ENCODE results near the gene EMC8. TPM values are rescaled to one million over a fixed set of nuclear protein-coding genes. Genes with fewer than 3 reads are reported as not detected.

EMC8 gene
- total and polyA plus RNA-seq, 2 of the 8 experiments (the other 6 are each of a cell fraction or from before 2014, with no cell fraction given) = 52.2 to 69.7 TPM

- Histone ChIP-seq H3K9me3 (ENCODE audit: insufficient read depth in 2 of 2, low read depth in 1 of 2, low read length in 1 of 2) (no peaks in the 10 kb centered on the region), H3K23me2 (ENCODE audit: low read depth, low read length) (peaks cover 3% of the 10 kb centered on the region; the same call in 1 of the 2 replicates), H3K79me2 (ENCODE audit: control insufficient read depth in 1 of 2, insufficient read depth in 2 of 2, low read length in 2 of 2) (no peaks in the 10 kb centered on the region), H3K23ac (ENCODE audit: insufficient read length) (no peak overlapping the region), H4K20me1 (replicated peaks in 1 of 2; ENCODE audit: control insufficient read depth in 1 of 2, insufficient read depth in 2 of 2, low read length in 2 of 2) (peaks cover 0 to 2% of the 10 kb centered on the region in 2 experiments), H2BK12ac (ENCODE audit: low read depth, low read length) (0 out of 2 replicates have a peak overlapping the region, but pooled peaks have one; percentile 45), H3K18ac (ENCODE audit: extremely low read depth, low read length) (no peak overlapping the region; the same call in 1 of the 2 replicates), H4K5ac (ENCODE audit: insufficient read length, low read depth, low read length) (no peak overlapping the region), H3K9ac (replicated peaks in 1 of 4; ENCODE audit: extremely low read depth in 1 of 4, low read depth in 3 of 4, low read length in 3 of 4) (no peak overlapping the region), H2BK120ac (replicated peaks; ENCODE audit: low read depth, low read length) (no peak overlapping the region), H2AFZ (ENCODE audit: low read length) (no peak overlapping the region), H3K4me3 (ENCODE audit: extremely low read depth in 1 of 4, insufficient read depth in 2 of 4, low read depth in 3 of 4, low read length in 4 of 4) (no peak overlapping the region), H3K56ac (replicated peaks; ENCODE audit: insufficient read length, low read depth, low read length) (no peak overlapping the region), H3K36me3 (ENCODE audit: control insufficient read depth in 2 of 4, insufficient read depth in 4 of 4, low read length in 3 of 4) (no peaks in the 10 kb centered on the region), H3K14ac (ENCODE audit: insufficient read length) (no peak overlapping the region), H2BK5ac (ENCODE audit: low read depth, low read length) (no peak overlapping the region; the same call in 1 of the 2 replicates), H4K91ac (replicated peaks; ENCODE audit: insufficient read length, low read length) (no peak overlapping the region), H4K8ac (ENCODE audit: extremely low read depth, insufficient read depth, low read length) (no peak overlapping the region), H2BK15ac (ENCODE audit: low read length) (no peak overlapping the region), H2BK20ac (ENCODE audit: low read length) (peak overlapping the region; percentile 83), H2AK5ac (ENCODE audit: low read depth, low read length) (no peak overlapping the region), H3K27me3 (replicated peaks in 1 of 4; ENCODE audit: control insufficient read depth in 3 of 4, extremely low read depth in 1 of 4, insufficient read depth in 3 of 4, low read length in 3 of 4) (no peaks in the 10 kb centered on the region; a peak in 1 of 7 replicates), H3K4ac (replicated peaks; ENCODE audit: insufficient read length, low read depth, low read length) (no peak overlapping the region), H3K4me2 (ENCODE audit: insufficient read depth in 1 of 2, low read depth in 2 of 2, low read length in 2 of 2) (peak overlapping the region; percentile 50), H3K79me1 (ENCODE audit: low read depth, low read length) (no peaks in the 10 kb centered on the region), H3K4me1 (replicated peaks in 1 of 4; ENCODE audit: control insufficient read depth in 3 of 4, insufficient read depth in 4 of 4, low read length in 3 of 4) (peaks cover 3 to 14% (median 11%) of the 10 kb centered on the region in 4 experiments), H3K27ac (ENCODE audit: low read depth, low read length) (no peak overlapping the region)
- POLR2A ChIA-PET (ENCODE audit: partially characterized antibody) = interaction anchor here (1.1 to 1.4 kb wide), 3 partner anchors 9 to 66 kb away, joined by 3 to 6 read pairs (median 3); no protein-coding TSS in a partner anchor
- DNase-seq (ENCODE audit: low read depth in 1 of 2, low spot score in 2 of 2) (peak; percentile 81 to 91), FAIRE-seq (peak; percentile 91)
- 29% methylated on average over 11 of the region's 11 CpGs; no CpG with 5 or more reads in 1 of the 2 experiments for WGBS, 2 experiments (ENCODE audit: extremely low coverage in 1 of 2, insufficient coverage in 1 of 2, insufficient read length in 1 of 2, insufficient replicate concordance in 2 of 2, low coverage in 1 of 2, low lambda C conversion rate in 2 of 2, missing lambda C conversion rate in 1 of 2)
- TF ChIP-seq RBBP5 (IDR thresholded peaks at IDR 0.05; ENCODE audit: borderline replicate concordance, low read depth, low read length) (no peak), YY1 (IDR thresholded peaks at IDR 0.05; ENCODE audit: low read depth, low read length) (0 out of 2 replicates have a peak, but pooled peaks have one; percentile 38), TAF1 (IDR thresholded peaks at IDR 0.05; ENCODE audit: low read depth, low read length) (0 out of 2 replicates have a peak, but pooled peaks have one; percentile 24), ASH2L (IDR thresholded peaks at IDR 0.05; ENCODE audit: low read length) (no peak), SP1 (IDR thresholded peaks at IDR 0.05; ENCODE audit: low read depth, low read length) (peak; percentile 65; the same call in 1 of the 2 replicates), HDAC2 (IDR thresholded peaks at IDR 0.05; ENCODE audit: borderline replicate concordance in 1 of 2, low read depth in 2 of 2, low read length in 2 of 2) (peak in 1 of 2 experiments; percentile 76; a peak in 2 of 4 replicates), BACH1 (IDR thresholded peaks at IDR 0.05; ENCODE audit: low read length) (no peak)
- CTCF ChIA-PET (ENCODE audit: partially characterized antibody) = interaction anchor here (0.7 to 0.8 kb wide), 3 partner anchors 9 to 26 kb away, joined by 3 read pairs; no protein-coding TSS in a partner anchor
These were observed 65.5 kb downstream of the EMC8 start for GRCh38 chr16:85733839-85734170.

Measured in H1 (cell line).